ENCODE measurements around the gene CLDN16.

The CLDN16 gene, protein sequence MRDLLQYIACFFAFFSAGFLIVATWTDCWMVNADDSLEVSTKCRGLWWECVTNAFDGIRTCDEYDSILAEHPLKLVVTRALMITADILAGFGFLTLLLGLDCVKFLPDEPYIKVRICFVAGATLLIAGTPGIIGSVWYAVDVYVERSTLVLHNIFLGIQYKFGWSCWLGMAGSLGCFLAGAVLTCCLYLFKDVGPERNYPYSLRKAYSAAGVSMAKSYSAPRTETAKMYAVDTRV

DNA sequence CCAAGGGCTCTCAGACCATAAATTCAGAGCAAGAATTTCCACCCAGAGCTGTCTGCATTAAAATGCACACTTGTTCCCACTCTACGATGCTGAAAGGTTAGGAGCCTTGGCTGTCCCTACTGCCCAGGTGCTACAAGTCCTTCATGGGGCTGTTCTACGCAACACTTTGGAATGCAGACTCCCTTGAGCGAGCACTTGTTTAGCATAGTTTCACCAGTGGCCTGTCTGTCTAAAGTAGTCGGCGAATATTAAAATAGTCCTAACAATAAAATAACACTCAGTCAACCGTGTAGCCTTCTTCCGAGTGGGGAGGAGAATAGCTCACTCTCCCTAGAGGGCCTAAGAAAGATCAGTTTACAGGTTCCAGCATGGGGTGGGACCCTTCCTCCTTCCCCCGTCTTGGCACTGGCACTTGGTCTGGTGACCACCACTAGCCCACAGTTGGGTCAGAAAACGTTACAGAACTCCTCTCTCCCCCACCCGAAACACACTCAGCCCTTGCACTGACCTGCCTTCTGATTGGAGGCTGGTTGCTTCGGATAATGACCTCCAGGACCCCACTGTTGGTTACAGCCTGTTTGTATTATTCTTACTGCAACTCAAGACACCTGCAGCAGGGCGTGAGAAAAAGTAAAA lies at the start of gene CLDN16:
Gene CLDN16, plus strand, starts transcription at position 586 of the 636 bp plus-strand sequence. CDS start 167 bp downstream, outside the sequence.
- H3K36me3 ChIP-seq (ENCODE audit: low read depth) = no peaks in the 10 kb centered on the region
- TF ChIP-seq, protein P1, sequence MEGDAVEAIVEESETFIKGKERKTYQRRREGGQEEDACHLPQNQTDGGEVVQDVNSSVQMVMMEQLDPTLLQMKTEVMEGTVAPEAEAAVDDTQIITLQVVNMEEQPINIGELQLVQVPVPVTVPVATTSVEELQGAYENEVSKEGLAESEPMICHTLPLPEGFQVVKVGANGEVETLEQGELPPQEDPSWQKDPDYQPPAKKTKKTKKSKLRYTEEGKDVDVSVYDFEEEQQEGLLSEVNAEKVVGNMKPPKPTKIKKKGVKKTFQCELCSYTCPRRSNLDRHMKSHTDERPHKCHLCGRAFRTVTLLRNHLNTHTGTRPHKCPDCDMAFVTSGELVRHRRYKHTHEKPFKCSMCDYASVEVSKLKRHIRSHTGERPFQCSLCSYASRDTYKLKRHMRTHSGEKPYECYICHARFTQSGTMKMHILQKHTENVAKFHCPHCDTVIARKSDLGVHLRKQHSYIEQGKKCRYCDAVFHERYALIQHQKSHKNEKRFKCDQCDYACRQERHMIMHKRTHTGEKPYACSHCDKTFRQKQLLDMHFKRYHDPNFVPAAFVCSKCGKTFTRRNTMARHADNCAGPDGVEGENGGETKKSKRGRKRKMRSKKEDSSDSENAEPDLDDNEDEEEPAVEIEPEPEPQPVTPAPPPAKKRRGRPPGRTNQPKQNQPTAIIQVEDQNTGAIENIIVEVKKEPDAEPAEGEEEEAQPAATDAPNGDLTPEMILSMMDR (IDR thresholded peaks at IDR 0.05; ENCODE audit: poor library complexity, severe bottlenecking) = no peak
- no peak for DNase-seq (ENCODE audit: low spot score)
- peak within 1 kb of the TSS; percentile 85 for H3K27ac ChIP-seq (ENCODE audit: poor library complexity, severe bottlenecking)
- H3K4me1 ChIP-seq (ENCODE audit: insufficient read depth, poor library complexity, severe bottlenecking) = peaks cover 20% of the 10 kb centered on the region
- no peaks in the 10 kb centered on the region for H3K9me3 ChIP-seq (ENCODE audit: severe bottlenecking)
- H3K4me3 ChIP-seq (ENCODE audit: severe bottlenecking) = no peak within 1 kb of the TSS
- no peak for ATAC-seq (ENCODE audit: low read depth)
- H3K27me3 ChIP-seq (ENCODE audit: insufficient read depth, poor library complexity, severe bottlenecking) = no peaks in the 10 kb centered on the region

DNA sequence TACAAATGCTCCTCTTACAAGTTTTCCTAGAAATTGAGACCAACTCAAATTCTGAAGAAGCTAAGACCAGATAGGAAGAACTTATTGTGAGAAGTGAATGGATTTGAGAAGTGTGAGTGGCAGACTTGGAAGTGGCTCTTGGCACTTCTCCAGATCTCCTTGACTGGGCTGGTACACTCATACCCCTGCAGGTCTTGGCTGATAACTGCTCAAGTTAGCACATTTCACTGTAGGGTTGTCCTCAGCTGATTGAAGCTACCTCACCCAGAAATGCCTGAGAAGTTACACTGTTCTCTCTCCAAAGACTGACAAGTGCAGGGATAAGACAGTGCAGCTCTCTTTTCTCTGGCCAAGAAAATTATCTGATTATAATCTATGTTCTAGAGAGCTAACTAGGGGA lies 49.2 kb upstream of the CLDN16 start:
- Histone ChIP-seq H3K9me3 (ENCODE audit: severe bottlenecking) (no peaks in the 10 kb centered on the region), H3K4me1 (ENCODE audit: insufficient read depth, poor library complexity, severe bottlenecking) (peaks cover 14% of the 10 kb centered on the region), H3K36me3 (ENCODE audit: low read depth) (no peaks in the 10 kb centered on the region), H3K27ac (ENCODE audit: poor library complexity, severe bottlenecking) (peak overlapping the region; percentile 32), H3K4me3 (ENCODE audit: severe bottlenecking) (no peak overlapping the region), H3K27me3 (ENCODE audit: insufficient read depth, poor library complexity, severe bottlenecking) (no peaks in the 10 kb centered on the region)
- DNase-seq (ENCODE audit: low spot score) = no peak
- peak; percentile 84 for ATAC-seq (ENCODE audit: low read depth)
- TF ChIP-seq, protein P1 (IDR thresholded peaks at IDR 0.05; ENCODE audit: poor library complexity, severe bottlenecking) = no peak

DNA sequence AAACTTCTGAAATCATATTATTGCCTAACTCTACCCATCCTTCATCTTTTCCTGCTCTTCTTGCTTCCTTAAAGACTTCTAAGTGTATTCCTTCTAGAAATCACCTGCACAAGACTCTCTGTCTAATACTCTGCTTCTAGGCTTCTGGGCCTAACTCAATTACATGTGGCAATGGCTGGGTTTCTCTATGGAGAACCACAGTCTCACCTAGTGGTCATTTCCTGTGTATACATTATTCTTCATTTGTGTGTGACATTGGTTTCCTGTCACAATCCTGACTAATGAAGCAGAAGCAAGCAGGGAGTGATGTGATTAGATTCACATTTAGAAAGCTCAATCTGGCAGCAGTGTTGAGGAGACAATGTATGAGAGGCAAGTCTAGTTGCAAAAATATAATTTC lies 48.8 kb upstream of the CLDN16 start:
- H3K4me1 ChIP-seq (ENCODE audit: insufficient read depth, poor library complexity, severe bottlenecking) = peaks cover 18% of the 10 kb centered on the region
- H3K27me3 ChIP-seq (ENCODE audit: insufficient read depth, poor library complexity, severe bottlenecking) = no peaks in the 10 kb centered on the region
- H3K27ac ChIP-seq (ENCODE audit: poor library complexity, severe bottlenecking) = peak overlapping the region; percentile 32
- DNase-seq (ENCODE audit: low spot score) (no peak), ATAC-seq (ENCODE audit: low read depth) (no peak)
- TF ChIP-seq, protein P1 (IDR thresholded peaks at IDR 0.05; ENCODE audit: poor library complexity, severe bottlenecking) = peak; percentile 17
- no peaks in the 10 kb centered on the region for H3K9me3 ChIP-seq (ENCODE audit: severe bottlenecking)
- no peak overlapping the region for H3K4me3 ChIP-seq (ENCODE audit: severe bottlenecking)
- H3K36me3 ChIP-seq (ENCODE audit: low read depth) = no peaks in the 10 kb centered on the region

DNA sequence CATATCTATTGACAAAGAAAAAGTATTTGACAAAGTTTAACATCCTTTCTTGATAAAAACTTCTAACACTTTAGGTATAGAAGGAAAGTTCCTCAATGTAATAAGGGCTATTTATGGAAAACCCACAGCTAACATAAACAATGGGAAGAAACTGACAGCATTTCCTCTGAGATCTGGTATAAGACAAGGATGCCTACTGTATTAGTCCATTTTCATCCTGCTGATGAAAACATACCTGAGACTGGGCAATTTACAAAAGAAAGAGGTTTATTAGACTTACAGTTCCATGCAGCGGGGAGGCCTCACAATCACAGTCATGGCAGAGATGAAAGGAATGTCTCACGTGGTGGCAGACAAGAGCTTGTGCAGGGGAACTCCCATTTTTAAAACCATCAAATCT lies 47.9 kb upstream of the CLDN16 start:
- H3K36me3 ChIP-seq (ENCODE audit: low read depth) = no peaks in the 10 kb centered on the region
- H3K4me1 ChIP-seq (ENCODE audit: insufficient read depth, poor library complexity, severe bottlenecking) = peaks cover 27% of the 10 kb centered on the region
- DNase-seq (ENCODE audit: low spot score) (no peak), ATAC-seq (ENCODE audit: low read depth) (no peak)
- H3K27ac ChIP-seq (ENCODE audit: poor library complexity, severe bottlenecking) = no peak overlapping the region
- TF ChIP-seq, protein P1 (IDR thresholded peaks at IDR 0.05; ENCODE audit: poor library complexity, severe bottlenecking) = no peak
- no peaks in the 10 kb centered on the region for H3K9me3 ChIP-seq (ENCODE audit: severe bottlenecking)
- H3K27me3 ChIP-seq (ENCODE audit: insufficient read depth, poor library complexity, severe bottlenecking) = no peaks in the 10 kb centered on the region
- no peak overlapping the region for H3K4me3 ChIP-seq (ENCODE audit: severe bottlenecking)

Measured in RWPE2 (cell line).